NCI-H226 (cell line): Measurements from ENCODE around the gene KIF25.
"Not testable (repeated sequence)": the region's sequence is repeated elsewhere in the genome, so short reads cannot be mapped to it uniquely, and the experiment has no call there.

Experiments
- DNase-seq: peaks from one replicate; pipeline ENCODE4 v3.0.0-alpha.2; 2015

The KIF25 gene

GRCh38 chr6:168073937-168074730 lies 76.7 kb downstream of the KIF25 start:
- DNase-seq, result no peak

- no peak for DNase-seq
Observed at GRCh38 chr6:168075216-168075615, 77.7 kb downstream of the KIF25 start.

GRCh38 chr6:168075787-168076202 lies 78.3 kb downstream of the KIF25 start:
- no peak for DNase-seq

GRCh38 chr6:168077401-168077800 lies 79.9 kb downstream of the KIF25 start:
- not testable (repeated sequence) for DNase-seq

DNA sequence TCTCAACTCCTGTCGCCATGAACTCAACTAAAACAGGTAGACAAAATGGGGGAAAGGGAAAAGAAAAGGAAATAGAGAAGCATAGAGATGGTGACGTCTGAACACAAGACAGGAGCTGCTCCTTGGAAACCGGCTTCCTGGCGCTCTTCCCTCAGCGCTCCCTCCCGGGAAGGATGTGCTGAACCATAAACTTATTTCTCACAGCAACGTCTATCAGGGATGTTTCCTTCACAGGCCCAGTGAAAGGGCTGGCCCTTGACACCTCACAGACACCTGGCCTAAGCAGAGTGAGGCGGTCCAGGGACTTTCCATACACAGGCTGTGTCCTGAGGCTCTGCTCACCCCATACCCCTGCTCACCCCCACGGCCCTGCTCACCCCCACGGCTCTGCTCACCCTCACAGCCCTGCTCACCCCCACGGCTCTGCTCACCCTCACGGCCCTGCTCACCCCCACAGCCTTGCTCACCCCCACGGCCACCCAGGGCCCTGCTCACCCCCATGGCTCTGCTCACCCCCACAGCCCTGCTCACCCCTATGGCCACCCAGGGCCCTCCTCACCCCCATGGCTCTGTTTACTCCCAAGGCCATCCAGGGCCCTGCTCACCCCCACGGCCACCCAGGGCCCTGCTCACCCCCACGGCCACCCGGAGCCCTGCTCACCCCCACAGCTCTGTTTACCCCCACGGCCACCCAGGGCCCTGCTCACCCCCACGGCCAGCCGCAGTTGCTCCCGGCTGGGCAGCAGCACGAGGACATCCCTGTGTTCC lies 80.9 kb downstream of the KIF25 start:
- DNase-seq, result no peak

- DNase-seq, result no peak
Observed at GRCh38 chr6:168078943-168079405, 81.5 kb downstream of the KIF25 start, which contains the start of gene FRMD1. FRMD1 (minus strand) TSS chr6:168079212; CDS start chr6:168079094, 118 bp downstream.

DNA sequence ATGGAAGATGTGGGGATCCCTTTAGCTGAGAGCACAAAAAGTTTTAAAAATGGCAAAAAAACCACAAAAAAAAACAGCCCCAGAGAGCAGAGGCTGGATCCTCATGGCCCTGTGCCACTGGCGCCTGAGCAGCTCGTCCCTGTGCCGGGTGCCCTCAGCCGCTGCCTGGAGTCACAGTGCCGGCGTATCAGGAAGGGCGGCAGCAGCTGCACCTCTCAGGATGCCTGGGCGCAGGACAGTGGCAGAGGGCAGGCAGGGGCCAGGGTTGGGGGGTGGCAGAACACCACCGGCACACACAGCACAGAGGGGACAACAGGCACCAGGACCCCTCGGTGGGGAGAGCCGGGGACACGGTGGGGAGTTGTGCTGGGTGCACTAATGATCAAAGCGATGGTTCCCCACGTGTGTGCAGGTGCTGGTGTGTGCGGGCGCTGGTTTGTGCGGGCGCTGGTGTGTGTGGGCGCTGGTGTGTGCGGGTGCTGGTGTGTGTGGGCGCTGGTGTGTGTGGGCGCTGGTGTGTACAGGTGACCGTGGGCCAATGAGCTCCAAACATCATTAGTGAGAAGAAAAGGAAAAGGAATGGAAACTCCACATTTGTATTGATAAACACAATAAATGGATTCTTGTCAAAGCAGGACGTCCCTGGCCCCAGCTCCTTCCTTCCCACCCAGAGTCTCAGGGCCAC lies 83.1 kb downstream of the KIF25 start:
- no peak for DNase-seq

DNA sequence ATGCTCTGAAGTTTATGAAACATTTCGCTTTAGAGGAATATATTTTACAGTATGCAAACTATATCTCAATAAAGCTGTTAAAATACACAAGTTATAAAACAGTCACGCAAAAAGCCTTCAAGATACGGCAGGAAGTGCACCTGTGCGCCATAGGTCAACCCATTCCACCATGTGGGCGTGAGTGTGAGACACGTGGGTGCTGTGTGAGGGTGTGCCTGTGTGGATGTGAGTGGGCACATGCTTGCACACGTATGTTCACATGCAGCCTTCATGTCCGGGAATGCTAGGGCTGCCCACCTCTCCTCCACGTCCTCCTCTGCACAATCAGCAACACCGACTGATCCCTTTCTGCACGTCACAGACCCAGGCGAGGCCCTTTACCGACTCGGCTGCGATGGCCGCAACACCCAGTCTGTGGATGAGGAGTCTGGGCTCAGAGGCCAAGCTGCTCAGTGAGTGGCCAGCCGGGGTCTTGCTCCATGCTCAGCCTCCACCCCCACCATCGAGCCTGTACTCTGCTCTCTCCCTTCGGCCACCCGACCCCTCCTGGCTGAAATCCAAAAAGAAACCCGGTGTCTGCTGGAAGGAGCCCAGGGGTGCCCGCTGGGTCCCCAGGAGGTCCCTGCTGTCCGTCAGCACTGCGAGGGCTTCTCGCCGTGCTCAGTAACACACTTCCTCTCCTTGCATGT lies 84.5 kb downstream of the KIF25 start:
- no peak for DNase-seq

DNA sequence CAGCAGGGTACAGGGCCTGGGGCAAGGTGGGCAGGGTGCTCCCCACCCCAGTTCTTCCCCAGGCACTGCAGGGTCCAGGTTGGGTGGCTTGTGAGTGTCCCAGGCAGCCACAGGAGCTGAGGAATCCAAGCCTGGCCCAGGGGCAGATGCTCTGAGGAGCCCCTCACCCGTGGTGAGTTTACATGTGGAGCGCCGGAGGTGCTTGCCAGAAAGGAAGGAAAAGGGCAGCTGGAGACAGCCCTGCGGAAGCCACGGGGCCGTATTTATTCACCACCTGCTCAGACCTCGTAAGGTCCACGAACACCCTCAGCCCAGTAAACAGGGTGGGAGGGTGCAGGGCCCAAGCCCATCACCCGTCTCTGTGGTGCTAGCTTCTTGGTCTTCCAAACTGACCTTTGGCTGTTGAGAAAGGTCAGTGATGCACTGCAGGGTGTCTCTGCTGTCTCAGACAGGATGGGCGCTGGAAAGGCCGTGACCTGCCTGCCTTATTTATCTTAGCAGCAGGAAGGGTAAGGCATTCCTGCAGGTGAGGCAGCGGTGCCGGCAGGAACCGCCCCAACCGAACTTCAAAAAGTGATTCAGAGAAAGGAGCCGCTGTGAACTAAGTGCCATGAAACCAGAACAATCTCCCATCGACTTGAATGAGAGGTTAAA lies 85.5 kb downstream of the KIF25 start:
- DNase-seq, result no peak

DNA sequence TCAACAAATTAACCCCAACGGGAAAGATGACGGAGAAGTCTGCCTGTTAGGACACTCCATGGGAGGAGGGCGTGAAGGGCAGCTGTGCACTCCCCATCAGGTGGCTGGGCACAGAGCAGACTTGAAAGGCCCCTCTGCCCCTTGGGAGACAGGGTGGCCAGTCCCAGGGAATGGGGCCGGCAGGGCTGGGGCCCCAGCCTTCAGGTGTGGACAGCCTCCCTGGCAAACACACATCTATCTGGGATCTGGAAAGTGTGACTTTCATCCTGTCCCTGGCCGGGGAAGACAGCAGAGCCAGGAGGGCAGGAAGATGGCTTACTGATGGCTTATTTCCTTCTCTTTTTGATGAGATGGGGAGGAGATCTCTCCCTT lies 86.0 kb downstream of the KIF25 start:
- DNase-seq, result no peak

DNA sequence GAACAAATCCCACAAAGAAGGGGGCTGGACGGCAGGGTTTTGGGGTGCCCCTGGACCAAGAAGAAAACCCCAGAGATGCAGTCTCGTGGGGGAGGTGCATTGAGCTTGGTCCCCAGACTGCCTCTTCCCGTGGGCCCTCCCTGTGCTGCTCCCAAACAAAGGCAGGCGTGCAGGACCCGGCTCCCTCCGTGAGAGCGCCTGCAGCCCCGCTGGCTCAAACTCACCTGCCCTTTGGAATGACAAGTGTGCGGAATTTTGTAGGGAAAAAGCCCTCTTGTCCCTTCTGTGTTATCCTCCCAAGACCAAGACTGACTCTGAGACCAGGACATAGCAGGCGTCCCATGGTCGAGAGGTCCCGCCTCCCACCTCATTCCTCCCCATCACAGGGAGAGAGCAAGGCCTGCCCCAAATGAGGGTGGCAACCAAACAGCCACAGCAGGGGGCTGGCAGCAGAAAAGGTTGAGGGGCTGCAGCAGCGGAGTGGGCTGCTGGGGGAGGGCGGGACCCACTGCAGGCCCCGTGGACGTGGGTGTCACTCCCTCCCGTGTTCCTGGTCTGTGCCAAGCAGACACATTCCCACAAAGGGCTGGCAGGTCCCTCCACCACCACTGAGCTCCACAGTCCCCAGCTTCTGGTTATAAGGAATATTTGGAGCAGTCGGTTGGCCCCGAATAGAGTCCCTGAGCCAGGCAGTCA lies 87.1 kb downstream of the KIF25 start:
- DNase-seq, result no peak

DNA sequence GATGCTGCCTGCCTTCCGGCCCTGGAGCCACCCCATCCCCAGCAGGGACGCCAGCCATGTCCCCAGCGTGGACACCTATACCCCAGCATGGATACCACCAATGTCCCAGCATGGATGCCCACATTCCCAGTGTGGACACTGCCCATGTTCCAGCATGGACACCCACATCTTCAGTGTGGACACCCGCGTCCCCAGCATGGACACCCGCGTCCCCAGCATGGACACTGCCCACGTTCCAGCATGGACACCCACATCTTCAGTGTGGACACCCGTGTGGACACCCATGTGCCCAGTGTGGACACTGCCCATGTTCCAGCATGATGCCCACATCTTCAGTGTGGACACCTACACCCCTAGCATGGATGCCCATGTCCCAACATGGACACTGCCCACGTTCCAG lies 88.6 kb downstream of the KIF25 start:
- no peak for DNase-seq

GRCh38 chr6:168086616-168087015 lies 89.1 kb downstream of the KIF25 start:
- DNase-seq, result no peak

DNA sequence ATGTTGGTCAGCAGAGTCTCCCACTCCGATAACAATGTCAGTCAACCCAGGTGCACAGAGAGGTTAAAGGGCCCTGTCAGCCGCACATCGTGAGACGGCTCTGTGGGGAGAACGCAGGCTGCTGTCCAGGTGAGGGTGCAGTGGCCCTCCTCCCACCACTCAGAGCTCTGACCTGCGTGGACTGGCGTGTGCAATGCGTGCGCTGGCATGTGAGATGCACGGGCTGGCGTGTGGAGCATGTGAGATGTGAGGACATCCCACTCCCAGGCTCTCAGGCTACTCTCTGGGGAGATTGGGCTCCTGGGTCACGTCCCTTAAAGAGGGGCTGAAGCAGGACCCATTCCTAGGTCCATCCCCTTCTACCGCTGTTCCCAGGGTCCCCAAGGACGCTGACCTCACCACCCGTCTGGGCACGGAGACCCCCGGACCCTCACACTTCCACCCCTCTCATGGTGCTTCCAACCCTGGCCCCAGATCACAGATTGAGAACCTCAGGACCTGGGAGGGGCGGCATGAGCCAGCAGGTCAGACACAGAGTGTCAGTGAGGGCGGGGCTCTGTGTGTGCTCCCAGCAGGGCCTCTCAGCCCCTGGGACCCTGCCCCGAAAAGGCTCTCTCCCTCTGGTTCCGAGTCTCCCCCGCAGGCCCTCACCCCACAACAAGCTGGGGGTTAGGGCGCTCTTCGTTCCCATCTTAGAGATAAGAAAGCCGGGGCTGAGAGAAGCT lies 90.1 kb downstream of the KIF25 start:
- DNase-seq, result no peak

DNA sequence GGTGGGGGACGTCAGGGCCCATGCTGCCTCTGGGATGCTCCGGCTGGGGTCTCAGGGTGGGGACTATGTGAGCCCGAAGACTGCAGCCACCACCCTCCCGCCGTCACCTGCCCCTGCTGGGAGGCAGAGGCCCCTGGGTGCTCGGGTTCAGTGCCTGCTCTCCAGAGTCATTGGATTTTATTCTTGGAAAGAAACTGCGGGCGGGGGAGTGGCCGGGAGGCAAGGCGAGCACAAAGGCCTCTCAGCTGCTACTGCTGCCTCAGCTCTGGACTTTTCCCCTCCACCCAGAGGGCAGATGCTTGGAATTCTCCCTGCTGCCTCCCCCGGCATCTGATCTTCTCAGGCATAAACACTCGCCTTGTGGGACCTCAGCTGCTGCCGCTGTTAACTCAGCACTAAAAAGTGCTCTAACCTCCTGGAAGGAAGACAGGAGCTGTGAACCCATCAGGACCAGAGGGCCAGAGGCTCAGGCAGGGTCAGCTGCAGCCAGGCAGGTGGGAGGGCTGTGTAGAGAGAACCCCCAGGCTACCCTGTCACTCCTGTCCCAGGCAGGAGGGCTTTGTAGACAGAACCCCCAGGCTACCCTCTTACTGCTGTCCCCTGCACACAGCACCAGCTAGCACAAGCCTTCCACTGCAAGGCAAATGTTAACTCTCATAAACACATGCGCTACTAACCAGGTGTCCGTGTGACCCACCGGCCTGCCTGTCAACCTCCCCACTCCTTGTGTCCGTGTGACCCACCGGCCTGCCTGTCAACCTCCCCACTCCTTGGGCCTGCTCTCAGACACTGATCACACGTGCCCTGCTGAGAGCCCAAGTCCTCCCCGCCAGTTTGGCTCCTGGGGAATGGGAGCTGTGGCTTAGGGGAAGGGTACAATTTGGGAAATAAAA lies 90.9 kb downstream of the KIF25 start:
- DNase-seq, result peak; percentile 89

GRCh38 chr6:168089186-168090063 lies 92.0 kb downstream of the KIF25 start:
- DNase-seq, result no peak

GRCh38 chr6:168090064-168090690 lies 92.7 kb downstream of the KIF25 start:
- no peak for DNase-seq

- DNase-seq, result no peak
Observed at GRCh38 chr6:168090706-168091105, 93.2 kb downstream of the KIF25 start.
